ENCODE measurements around the gene COL4A1.

The COL4A1 gene

DNA sequence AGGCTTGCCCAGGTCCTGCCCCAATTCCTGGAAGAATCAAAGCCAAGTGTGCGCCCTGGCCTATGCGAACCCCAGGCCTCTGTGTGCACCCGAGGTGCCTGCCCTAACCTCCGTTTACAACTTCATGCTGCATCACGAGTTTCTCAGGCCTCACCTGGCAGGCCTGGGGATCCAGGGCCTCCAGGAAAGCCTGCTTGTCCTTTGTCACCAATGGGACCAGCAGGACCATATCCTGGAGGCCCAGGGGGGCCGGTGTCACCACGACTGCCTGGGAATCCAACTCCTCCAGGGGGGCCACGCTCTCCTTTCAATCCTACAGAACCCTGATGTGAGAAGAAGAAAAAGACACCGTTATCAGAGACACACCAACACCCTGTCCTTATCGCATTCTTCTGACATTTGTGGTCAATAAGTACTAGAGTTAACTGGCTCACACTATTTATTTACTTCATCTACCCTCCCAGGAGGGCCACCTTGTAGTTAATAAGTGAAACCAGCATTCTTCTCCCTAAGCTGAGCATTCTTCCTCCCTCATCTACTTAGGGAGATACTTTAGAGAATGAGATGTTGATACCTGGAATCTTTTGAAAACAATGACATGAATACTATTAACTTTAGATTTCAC, 120.6 kb downstream of the COL4A1 start:
- no peak for DNase-seq

DNA sequence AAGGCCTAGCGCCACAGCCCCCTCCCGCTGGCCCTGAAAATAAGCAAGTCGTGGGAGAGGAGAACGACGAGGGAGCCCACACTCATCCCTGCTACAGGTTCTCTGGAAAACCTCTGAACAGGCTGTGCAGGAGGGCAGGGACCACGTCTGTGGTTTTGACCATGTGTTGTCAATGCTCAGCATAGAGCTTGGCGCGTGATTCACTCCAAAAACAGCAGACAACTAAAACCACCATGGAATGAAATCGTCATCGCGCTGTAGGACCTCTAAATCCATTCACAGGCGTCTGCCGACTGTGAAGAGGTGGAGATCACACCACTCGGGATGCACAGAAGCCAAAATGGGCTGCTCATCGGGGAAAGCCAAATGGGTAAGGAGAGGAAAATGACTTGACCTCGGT, 121.3 kb downstream of the COL4A1 start:
- DNase-seq, result no peak

DNA sequence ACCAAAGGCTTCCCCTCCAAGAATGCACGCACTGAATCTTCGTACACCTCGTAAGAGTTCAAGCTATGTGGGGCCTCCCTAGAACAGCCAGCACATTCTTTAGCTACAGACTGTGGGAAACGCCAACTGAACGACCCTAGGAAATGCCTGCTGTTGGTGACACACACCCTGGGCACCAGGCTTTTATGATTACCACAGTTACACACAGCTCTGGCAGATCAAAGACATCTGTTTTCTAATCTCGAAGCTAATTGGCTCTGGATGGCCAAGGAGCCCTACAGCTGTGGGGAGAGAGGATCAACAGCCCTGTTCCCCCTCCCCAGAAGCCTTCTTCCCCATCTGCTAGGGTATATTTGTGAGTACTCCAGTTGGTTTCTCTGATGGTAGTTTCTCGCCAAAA, 123.0 kb downstream of the COL4A1 start:
- DNase-seq, result no peak

DNA sequence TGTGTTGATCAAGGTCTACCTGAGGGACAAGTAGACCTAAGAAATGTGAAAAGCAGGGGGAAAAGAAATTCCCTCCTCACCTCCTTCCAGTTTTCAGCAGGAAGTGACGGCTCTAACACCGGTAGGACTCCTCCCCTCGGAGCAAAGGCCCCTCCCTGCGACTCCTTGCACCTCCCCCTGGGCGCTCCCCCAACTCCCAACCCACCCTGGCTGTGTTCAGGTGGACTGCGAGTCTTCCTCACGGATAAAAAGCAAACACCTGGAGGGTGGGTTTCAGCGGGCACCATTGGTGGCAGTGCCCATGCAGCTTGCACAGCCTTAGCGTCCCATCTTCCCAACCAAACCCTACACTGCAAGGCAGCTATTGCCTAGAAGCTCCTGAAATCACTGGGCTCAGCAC, 124.5 kb downstream of the COL4A1 start:
- DNase-seq, result no peak

DNA sequence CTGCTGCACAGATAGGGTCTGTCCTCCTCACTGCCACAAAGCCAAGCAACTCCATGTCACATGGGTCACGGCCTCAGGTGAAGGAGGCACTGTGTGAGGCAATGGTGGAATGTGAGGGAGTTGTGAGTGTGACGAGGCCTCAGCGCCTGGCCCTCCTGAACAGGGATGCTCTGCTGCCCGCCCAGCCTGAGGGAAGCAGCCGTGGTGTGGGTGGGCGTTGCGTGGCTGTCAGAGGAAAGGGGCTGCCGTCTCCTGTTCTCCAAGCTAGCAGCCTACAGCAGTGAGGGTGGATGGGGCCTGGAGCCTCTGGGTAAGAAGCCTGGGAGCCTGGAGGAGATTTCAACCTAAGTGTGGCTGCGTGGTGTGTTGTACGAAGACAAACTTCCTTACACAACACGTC, 125.0 kb downstream of the COL4A1 start:
- DNase-seq, result no peak

DNA sequence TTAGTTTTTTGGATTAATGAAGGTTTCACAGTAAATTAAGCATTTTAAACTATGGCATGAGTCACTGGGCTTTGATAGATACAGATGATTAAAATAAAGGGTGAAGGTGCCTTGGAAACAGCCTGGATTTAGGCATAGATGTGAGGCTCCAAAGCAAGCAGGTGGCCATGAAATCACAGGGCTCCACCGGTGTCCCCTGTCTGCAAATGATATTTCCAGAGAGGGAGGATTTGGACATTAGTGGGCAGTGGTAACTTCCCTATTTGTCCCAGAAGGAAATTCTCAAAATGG, 127.2 kb downstream of the COL4A1 start:
- DNase-seq, result no peak

DNA sequence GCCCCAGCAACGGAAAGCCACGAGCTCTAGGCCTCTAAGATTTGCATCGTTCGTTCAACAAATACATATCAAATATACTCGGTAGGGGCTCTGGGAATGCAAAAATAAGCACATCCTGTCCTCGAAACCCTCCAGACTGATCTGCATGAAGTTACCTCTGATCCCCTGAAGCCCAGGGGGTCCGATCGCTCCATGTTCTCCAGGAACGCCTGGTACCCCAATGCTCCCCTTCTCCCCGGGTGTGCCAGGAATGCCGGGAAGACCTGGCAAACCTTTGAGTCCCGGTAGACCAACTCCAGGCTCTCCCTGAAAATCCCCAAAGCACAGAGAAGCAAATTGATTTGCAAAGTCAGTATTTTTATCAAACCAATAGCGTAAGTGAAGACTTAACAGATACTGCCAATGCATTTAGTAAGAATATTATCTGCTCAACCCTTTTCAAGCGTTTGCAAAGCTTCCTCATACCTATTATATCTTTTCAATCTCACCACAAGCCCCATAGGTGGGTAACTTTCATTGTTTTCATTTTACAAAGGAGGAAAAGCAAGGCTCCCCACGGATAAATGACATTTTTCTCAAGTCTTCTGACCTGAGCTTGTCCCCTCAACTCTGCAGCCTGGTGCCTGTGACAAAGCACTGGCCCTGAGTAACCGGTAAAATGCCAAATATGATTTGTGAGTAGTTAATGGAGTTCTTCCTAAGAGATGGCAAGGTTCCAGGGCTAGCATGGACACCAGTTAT, 127.7 kb downstream of the COL4A1 start:
- no peak for DNase-seq

DNA sequence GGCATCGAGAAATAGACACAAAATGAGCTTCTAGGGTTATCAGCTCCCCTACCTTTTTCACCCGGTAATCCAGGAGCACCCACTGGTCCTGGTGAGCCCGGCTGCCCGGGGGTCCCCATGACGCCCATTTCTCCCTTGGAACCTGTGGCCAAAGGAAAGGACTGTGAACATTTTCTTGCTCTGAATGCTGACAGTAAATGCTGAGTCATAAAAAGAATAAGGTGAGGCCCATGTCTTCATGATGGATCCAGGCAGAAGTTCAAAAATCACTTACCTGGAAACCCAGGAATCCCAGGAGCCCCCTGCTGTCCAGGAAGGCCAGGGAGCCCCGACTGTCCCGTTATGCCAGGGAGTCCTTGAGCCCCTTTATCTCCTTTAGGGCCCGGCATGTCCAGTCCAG, 129.2 kb downstream of the COL4A1 start:
- DNase-seq, result no peak

DNA sequence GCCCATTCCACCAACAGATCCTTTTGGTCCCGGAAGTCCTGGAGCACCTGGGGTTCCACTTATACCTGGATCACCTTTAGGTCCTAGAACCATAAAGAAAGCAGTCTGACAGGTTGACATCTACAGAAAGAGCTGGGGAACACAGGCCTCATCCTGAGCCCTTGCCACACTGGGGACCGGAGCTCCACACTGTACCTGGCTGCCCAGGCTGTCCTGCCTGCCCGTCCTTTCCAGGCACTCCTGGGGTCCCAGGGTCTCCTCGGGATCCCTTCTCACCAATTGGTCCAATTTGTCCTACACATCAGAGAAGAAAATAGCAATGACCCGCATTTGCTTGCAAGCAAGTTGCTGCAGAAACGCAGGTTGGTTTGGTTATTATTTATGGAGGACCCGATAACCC, 130.5 kb downstream of the COL4A1 start:
- DNase-seq, result no peak

DNA sequence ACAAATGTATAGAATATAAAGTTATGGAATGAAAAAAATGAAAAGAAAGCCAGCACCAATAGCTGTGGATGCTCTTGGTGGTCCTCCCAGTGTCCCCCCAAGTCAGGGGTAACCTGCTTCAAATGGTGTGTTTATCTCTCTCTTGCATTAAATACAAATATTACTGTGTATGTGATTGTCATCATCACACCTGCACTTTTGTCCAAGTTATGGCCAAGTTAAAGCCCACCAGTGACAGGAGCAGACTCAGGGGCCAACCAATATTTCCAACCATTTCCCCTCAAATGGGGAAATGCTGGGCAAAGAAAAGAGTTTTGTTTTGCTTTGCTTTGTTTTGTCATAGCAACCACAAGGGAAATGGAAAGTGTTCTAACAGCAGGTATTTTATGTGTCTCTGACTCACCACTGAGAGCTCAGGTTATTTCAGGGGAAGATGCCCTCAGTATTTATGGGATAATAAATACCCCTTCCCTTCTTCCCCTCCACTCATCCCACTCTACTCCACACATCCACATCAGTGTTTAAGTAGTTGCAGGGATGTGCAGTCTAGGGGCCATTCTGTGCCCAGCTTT, 133.6 kb downstream of the COL4A1 start:
- no peak for DNase-seq

DNA sequence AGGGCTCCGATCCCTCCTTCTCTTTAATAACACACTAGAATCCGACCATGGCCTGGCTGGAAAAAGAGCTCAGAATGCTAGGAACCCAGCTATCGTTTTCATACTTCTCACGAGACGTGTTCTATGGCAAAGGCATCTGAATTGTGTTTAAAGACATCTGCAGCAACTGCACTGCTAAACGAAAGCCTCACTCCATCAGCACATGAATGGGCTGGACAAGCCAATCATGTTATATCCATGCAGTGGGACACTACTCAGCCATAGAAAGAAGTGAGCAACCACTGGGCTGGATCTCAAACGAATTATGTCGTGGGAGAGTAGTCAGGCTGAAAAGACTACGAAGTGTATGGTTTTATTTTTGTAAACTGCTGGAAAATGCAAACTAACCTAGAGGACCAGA, 136.1 kb downstream of the COL4A1 start:
- no peak for DNase-seq

DNA sequence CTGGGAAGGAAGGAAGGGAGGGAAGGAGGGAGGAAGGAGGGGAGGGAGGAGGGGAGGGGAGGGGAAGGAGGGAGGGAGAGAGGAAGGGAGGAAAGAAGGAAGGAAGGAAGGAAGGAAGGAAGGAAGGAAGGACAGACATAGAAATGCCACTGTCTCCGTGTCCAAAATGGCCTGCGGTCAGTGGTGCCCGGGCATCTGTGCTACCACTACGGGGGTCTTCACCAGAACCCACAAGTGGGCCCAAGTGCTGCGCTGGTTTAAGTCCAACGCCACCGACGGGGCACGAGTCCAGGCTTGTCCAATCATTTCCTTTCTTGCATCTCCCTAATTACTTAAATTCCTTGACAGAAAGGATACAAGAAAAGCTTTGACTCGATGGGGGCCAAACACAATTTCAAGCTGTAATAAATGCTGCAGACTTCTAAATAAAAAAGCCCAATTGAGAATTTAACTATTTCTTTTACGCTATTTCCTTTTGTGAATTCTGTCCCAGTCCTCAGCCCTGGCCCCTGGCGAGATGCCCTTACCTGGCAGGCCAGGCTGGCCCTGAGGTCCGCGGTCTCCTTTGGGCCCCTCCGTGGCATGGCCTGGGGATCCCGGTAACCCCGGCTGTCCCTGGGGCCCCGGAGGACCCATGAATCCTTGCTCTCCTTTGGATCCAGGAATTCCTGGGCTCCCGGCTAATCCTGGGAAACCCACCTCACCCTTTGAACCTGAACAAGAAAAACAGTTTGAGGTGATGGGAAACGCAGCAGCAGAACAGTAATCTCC, 136.8 kb downstream of the COL4A1 start:
- DNase-seq, result no peak

DNA sequence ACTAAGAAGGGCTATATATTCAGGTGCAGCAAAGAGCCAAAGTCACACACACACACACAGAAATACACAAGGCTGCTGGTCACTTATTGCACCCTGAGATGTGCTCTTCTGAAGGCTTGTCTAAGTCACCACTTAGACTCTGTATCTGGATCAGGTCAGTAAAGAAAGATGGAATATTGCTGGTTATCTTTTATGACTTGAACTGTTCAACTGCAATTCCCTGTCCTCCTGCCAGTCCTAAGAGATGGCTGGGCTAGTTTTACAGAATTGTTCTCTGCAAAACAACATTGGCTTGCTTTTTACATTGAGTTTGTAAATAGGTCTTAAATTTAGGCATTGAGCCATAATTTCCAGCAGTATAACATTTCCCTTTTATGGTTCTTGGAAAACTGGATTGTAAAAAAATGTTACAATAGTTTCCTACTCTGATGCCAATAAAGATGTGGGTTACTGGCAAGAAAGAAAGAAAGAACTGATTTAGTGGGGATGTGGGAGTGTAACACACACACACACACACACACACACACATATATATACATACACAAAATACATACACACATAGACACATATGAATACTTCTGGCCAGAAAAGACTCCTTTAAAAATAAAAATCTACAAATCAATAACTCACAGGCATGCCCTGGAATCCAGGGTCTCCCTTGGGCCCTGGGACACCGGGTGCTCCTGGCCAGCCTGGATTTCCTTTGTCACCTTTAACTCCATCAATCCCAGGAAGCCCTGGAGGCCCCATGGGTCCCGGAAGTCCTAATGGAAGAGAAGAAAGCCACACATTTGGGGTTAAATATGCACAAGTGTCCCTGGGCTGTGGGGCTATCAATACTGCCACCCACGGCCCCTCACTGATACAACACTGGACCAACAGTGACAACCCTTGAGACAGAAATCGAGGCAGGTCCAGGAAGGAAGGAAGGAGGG, 137.7 kb downstream of the COL4A1 start:
- DNase-seq, result no peak

DNA sequence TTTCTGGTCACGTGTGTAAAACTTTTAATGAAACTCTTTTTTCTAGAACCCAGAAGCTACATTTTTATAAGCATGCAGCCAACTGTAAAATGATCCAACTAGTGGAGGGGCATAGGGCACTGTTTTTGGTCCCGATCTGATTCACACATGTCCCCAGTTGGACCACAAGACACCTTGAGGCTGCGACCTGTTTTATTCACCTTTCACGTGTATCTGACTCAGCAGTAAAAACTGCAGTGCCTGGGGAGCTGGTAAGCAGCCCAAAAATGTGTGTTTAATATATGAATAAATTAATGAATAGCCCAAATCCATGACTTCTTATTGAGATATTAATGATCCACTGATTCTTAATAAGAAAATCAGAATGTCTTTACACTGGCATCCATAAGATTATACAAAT, 140.4 kb downstream of the COL4A1 start:
- DNase-seq, result no peak

DNA sequence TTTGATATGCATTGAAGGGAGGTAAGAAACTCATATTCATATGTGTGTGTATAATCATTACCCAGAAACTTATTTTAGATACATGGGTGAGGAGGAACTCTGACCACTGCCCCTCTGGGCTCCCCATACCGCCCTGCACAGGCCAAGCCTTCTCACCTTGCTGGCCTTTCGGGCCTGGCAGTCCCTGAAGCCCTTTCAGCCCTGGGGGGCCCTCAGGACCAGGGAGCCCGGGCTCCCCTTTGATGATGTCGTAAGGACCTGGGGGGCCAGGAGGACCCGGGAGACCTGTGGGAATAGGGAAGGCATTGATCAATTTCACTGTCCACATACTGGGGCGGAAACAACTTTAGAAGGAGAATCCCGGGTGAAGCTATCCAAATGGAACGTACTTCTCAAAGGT, 142.3 kb downstream of the COL4A1 start:
- no peak for DNase-seq

DNA sequence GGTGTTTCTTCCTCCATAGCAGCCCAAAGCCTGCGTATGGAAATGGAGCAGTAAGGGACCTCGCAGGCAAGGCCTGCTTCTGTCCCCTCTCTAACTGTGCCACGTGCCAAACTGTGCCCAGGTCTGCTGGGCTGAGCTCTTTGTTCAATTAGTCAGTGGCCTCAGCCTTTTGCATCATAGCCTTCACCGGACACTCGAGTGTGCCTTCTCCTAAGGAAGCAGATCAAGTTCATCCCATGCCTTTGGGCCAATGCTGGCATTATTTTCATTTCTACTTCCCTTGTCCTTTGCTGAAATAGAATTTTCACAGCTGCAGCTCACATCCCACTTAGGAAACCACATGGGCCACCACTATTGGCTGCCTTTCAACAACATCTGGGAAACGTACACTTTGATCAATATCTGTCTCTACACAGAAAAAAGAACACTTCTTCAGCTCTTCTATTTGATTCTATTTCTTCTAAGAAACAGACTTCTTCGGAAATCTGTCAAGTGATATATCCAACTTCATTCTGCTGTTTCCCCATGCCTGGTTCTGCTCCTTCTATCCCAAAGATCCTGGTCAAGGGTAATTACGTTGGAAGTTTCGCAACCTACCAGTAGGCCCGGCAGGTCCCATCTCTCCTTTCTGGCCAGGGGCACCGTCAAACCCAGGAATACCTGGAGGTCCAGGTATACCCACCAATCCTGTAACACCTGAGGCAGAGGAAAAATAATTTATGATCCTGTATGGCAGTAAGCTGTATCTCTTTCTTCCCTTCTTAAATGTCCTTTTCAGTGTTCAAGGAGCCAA, 143.9 kb downstream of the COL4A1 start:
- no peak for DNase-seq

DNA sequence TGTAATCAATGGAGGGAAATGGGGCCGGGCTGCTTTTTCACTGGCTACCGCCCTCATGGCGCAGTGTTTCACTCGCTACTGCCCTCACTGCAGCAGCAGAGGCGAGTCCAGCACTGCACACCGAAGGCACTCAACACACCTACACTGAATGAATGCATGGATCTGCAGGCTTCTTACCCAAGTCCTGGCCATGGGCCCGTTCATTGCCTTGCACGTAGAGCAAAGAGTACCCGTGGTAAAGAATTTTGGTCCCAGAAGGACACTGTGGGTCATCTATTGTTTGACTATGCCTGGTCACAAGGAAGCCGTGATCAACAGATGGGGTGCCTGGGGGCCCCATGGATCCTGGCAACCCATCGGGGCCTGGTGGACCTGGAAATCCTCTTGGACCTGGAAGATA, 144.9 kb downstream of the COL4A1 start:
- DNase-seq, result no peak

DNA sequence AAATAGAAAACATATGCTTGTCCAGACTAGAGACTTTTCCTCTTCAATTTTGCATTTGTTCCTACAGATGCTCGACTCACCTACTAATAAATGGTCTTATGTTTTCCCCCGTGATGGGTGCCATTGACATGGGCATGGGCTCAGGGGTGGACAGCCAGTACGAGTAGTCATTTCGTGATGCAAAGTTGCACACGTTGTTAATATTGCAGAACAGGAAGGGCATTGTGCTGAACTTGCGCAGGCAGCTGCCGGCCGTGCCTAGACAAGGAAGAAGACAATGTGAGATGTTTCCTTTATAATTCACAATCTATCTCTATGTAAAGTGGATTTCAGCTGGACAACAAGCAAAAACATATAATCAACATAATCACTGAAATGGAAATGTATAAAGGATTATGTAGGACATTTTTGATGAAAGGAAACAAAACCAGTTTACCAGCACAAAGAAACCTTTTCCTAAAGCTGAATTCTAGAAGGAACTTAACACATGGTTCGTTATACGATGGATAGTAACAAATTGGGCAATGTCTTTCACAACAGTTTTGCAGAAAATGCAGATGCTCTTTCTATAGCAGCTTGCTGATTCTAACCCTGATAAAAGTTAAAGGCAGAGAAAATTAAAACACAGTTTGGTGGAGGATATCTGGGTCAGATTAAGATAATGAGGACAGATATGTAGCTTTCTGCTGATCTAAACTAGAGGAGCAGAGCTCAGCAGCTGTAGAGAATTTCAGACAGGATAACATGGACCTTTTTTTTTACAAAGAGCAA, 145.7 kb downstream of the COL4A1 start:
- DNase-seq, result no peak

DNA sequence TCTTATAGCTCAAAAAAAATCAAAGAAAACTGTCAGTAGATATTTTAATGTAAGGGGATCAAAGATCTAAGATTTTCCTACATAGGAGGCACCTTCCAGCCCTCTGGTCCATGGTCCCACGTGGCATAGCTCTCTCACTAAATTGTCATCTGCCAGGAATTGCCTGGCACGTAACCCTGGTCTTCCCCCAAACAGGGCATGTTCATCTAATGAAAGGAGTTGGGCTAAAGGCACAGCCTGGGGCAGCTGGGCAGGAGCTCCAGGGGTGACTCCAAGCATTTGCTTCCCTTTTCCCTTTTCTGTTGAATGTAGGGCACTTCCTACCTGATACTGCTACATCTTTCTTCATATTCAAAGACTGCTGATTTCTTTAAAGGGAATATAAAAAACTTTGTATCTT, 148.7 kb downstream of the COL4A1 start:
- DNase-seq, result no peak

DNA sequence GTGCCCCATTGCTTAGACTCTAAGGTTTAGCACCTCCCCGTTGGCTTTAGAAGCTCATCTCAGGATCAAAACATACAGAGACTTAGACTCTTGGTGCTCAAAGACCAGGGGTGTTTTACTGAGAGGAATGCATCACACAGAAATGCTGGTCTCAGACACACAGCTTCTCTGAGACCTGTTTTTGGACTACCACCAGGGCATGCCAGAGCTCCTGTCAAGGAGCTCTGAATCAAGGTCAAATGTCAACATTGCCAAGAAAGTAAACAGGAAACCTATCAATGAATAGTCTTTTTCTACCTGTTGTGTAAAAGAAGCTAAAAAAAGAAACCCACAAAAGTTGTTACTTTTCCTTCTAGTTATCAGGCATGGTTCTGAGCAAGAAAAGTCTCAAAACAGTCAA, 149.2 kb downstream of the COL4A1 start:
- DNase-seq, result no peak

DNA sequence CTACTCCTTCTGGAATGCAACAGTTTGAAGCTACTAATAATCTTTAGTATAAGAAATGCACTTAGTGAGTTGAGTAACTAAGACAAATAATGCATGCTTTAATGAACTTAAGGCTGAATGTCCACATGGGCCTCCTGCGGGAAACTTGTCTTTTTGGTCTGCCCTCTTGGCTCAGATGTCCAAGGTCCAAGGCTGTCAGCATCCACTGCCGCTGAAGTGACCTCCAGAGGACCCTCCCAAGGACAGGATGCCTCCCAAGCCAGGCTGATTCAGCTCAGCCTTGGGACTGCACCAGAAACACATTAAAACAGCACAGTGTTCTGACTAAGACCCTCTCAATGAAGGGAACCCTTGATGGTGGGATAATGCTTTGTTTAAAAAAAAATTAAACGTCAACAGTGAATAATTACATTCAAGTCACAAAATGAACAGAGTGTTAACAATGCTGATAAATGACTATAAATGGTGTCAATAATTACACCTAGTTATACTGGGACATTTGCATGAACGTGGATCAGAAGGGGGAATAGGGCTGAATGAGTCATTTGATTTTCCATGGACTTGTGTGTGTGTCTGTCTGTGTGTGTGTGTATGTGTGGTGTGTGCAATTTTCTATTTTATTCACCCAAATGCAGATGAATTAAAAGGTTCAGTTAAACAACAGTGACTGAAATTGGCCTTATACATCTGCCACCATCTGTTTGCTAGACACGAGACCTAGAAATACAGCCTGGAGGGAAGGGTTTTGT, 150.5 kb downstream of the COL4A1 start:
- no peak for DNase-seq

Data from NCI-H2029 (cell line).